ENCODE results near the gene VSTM2L. TPM values are rescaled to one million over a fixed set of nuclear protein-coding genes. Genes with fewer than 3 reads are reported as not detected.

Gene VSTM2L
- total RNA-seq, 2 donors from 2014 or later, result 1.4 to 2.9 TPM

DNA sequence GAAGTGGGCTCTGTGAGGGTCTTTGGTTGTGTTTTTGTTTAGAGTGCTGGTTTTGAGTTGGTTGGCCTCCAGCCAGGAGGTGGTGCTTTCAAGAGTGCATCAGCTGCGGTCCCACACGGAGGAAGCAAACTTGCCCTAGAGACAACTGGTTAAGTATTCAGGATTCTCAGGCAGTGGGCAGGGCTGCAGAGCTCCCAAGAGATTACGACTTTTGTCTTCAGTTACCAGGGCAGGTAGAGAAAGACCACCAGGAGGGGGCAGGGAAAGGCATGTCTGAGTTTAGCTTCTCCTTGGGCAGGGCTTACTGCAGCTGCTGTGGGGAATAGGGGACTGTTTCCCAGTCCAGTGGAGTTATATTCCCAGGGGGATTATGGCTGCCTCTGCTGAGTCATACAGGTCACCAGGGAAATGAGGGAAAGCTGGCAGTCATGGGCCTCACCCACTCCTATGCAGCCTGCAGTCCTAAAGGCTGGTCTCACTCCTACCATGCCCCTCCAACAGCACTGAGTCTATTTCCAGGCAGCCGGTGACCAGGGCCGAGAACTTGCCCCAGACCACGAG lies 66.0 kb downstream of the VSTM2L start:
- TF ChIP-seq, protein P1, sequence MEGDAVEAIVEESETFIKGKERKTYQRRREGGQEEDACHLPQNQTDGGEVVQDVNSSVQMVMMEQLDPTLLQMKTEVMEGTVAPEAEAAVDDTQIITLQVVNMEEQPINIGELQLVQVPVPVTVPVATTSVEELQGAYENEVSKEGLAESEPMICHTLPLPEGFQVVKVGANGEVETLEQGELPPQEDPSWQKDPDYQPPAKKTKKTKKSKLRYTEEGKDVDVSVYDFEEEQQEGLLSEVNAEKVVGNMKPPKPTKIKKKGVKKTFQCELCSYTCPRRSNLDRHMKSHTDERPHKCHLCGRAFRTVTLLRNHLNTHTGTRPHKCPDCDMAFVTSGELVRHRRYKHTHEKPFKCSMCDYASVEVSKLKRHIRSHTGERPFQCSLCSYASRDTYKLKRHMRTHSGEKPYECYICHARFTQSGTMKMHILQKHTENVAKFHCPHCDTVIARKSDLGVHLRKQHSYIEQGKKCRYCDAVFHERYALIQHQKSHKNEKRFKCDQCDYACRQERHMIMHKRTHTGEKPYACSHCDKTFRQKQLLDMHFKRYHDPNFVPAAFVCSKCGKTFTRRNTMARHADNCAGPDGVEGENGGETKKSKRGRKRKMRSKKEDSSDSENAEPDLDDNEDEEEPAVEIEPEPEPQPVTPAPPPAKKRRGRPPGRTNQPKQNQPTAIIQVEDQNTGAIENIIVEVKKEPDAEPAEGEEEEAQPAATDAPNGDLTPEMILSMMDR (conservative IDR thresholded peaks at IDR 0.05), result peak; percentile 39
- Mint-ChIP-seq H3K36me3 (ENCODE audit: low read depth) (peaks cover 5% of the 10 kb centered on the region), H3K27ac (peak overlapping the region; percentile 58), H3K4me1 (peaks cover 26% of the 10 kb centered on the region), H3K4me3 (no peak overlapping the region), H3K9me3 (peaks cover 21% of the 10 kb centered on the region), H3K27me3 (ENCODE audit: insufficient read depth) (peaks cover 16% of the 10 kb centered on the region)
- WGBS, 2 experiments (ENCODE audit: insufficient coverage in 1 of 2, insufficient read length in 1 of 2), result 70 to 80% methylated on average over 3 to 6 of the region's 6 CpGs
- Histone ChIP-seq H3K27ac (ENCODE audit: low read depth, low read length) (no peak overlapping the region), H3K36me3 (ENCODE audit: control insufficient read depth, insufficient read depth, low read length) (no peaks in the 10 kb centered on the region), H3K9ac (ENCODE audit: extremely low read depth, low read length, poor library complexity, severe bottlenecking) (no peak overlapping the region), H3K27me3 (ENCODE audit: control insufficient read depth, insufficient read depth, low read length, poor library complexity, severe bottlenecking) (peaks cover 5% of the 10 kb centered on the region), H3K4me1 (ENCODE audit: control insufficient read depth, insufficient read depth, low read length) (no peaks in the 10 kb centered on the region), H3K4me3 (ENCODE audit: low read length) (no peak overlapping the region), H3K9me3 (ENCODE audit: control insufficient read depth, low read length) (peaks cover 16% of the 10 kb centered on the region)
- peak; percentile 78 for DNase-seq

GRCh38 chr20:37969949-37970855 lies 67.3 kb downstream of the VSTM2L start:
- Mint-ChIP-seq H3K4me1 (peaks cover 26% of the 10 kb centered on the region), H3K36me3 (ENCODE audit: low read depth) (peaks cover 5% of the 10 kb centered on the region), H3K27me3 (ENCODE audit: insufficient read depth) (peaks cover 4% of the 10 kb centered on the region), H3K27ac (no peak overlapping the region), H3K9me3 (peaks cover 21% of the 10 kb centered on the region), H3K4me3 (no peak overlapping the region)
- no peak overlapping the region for H3K9ac ChIP-seq (ENCODE audit: extremely low read depth, low read length, poor library complexity, severe bottlenecking)
- TF ChIP-seq, protein P1 (conservative IDR thresholded peaks at IDR 0.05), result no peak
- H3K27ac ChIP-seq (ENCODE audit: low read depth, low read length), result no peak overlapping the region
- H3K36me3 ChIP-seq (ENCODE audit: control insufficient read depth, insufficient read depth, low read length), result no peaks in the 10 kb centered on the region
- no peak overlapping the region for H3K4me3 ChIP-seq (ENCODE audit: low read length)
- H3K27me3 ChIP-seq (ENCODE audit: control insufficient read depth, insufficient read depth, low read length, poor library complexity, severe bottlenecking), result no peaks in the 10 kb centered on the region
- H3K9me3 ChIP-seq (ENCODE audit: control insufficient read depth, low read length), result peaks cover 16% of the 10 kb centered on the region
- 69 to 88% methylated on average over 5 to 7 of the region's 7 CpGs for WGBS, 2 experiments (ENCODE audit: insufficient coverage in 1 of 2, insufficient read length in 1 of 2)
- H3K4me1 ChIP-seq (ENCODE audit: control insufficient read depth, insufficient read depth, low read length), result no peaks in the 10 kb centered on the region
- DNase-seq, result peak; percentile 7

DNA sequence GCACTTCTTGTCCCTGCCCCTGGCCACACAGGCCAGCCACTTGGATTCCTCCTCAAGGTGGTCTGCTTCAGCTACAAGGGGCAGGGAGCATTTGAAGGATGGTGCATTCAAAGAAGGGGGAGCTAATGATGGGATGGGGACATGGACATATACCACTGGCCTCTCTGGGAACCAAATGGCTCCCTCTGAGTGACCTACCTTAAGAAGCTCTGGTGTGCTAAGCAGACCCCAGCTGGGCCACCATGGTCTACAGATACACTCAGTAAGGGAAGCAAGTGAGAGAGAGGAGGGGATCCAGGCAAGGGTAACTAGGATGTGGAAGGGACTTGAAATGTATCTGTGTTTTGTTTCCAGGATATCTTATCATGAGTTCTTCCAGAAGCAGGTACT lies 67.9 kb downstream of the VSTM2L start:
- Histone ChIP-seq H3K9me3 (ENCODE audit: control insufficient read depth, low read length) (peaks cover 16% of the 10 kb centered on the region), H3K4me3 (ENCODE audit: low read length) (no peak overlapping the region), H3K27ac (ENCODE audit: low read depth, low read length) (no peak overlapping the region), H3K27me3 (ENCODE audit: control insufficient read depth, insufficient read depth, low read length, poor library complexity, severe bottlenecking) (no peaks in the 10 kb centered on the region), H3K36me3 (ENCODE audit: control insufficient read depth, insufficient read depth, low read length) (no peaks in the 10 kb centered on the region), H3K9ac (ENCODE audit: extremely low read depth, low read length, poor library complexity, severe bottlenecking) (no peak overlapping the region), H3K4me1 (ENCODE audit: control insufficient read depth, insufficient read depth, low read length) (no peaks in the 10 kb centered on the region)
- peaks cover 21% of the 10 kb centered on the region for H3K9me3 Mint-ChIP-seq
- H3K27me3 Mint-ChIP-seq (ENCODE audit: insufficient read depth), result peaks cover 4% of the 10 kb centered on the region
- no peak overlapping the region for H3K27ac Mint-ChIP-seq
- DNase-seq, result no peak
- TF ChIP-seq, protein P1 (conservative IDR thresholded peaks at IDR 0.05), result no peak
- H3K4me1 Mint-ChIP-seq, result peaks cover 26% of the 10 kb centered on the region
- H3K4me3 Mint-ChIP-seq, result no peak overlapping the region
- H3K36me3 Mint-ChIP-seq (ENCODE audit: low read depth), result peaks cover 5% of the 10 kb centered on the region
